GM23338 (cell line): ENCODE data around the gene CEP170B. TPM values are rescaled to one million over a fixed set of nuclear protein-coding genes. Genes with fewer than 3 reads are reported as not detected.

Experiments used
- ATAC-seq: fragments of 200-7000 bp; cut with Tn5 transposase; 3 replicates; pipeline ENCODE4 v1.9.1; 2020
- DNase-seq: peaks from one replicate; pipeline ENCODE4 v3.0.0-alpha.2; 2015; ENCODE audit warnings: low spot score
- H2AFZ ChIP-seq: fragments of 200-600 bp; sonication (generic); 2 replicates; pipeline ENCODE4 v1.8.0; 2016; ENCODE audit warnings: antibody characterized with exemption, mild to moderate bottlenecking, moderate library complexity
- H3F3A ChIP-seq: fragments of 200-600 bp; sonication (generic); replicated peaks from 2 replicates; pipeline ENCODE4 v1.8.0; 2017; ENCODE audit warnings: antibody characterized with exemption, mixed run types, low read depth
- H3K27ac ChIP-seq: fragments of 200-600 bp; sonication (generic); 2 replicates; pipeline ENCODE4 v1.6.1; 2016; ENCODE audit warnings: low read depth
- H3K27me3 ChIP-seq: fragments of 200-600 bp; sonication (generic); 2 replicates; pipeline ENCODE4 v1.8.0; 2016; ENCODE audit warnings: mild to moderate bottlenecking, mixed run types, moderate library complexity; ENCODE audit not compliant: insufficient read depth
- H3K36me3 ChIP-seq: fragments of 200-600 bp; sonication (generic); 2 replicates; pipeline ENCODE4 v1.8.0; 2016; ENCODE audit warnings: mild to moderate bottlenecking; ENCODE audit not compliant: insufficient read depth
- H3K4me1 ChIP-seq: fragments of 200-600 bp; sonication (generic); 2 replicates; pipeline ENCODE4 v1.8.0; 2016; ENCODE audit warnings: mild to moderate bottlenecking, moderate library complexity; ENCODE audit not compliant: insufficient read depth
- H3K4me2 ChIP-seq: fragments of 200-600 bp; sonication (generic); 2 replicates; pipeline ENCODE4 v1.7.1; 2017; ENCODE audit warnings: mixed run types
- H3K4me3 ChIP-seq: fragments of 200-600 bp; sonication (generic); 2 replicates; pipeline ENCODE4 v1.6.1; 2016; ENCODE audit warnings: mixed run types
- H3K79me2 ChIP-seq: fragments of 200-600 bp; sonication (generic); replicated peaks from 2 replicates; pipeline ENCODE4 v1.8.0; 2017; ENCODE audit warnings: mild to moderate bottlenecking; ENCODE audit not compliant: insufficient read depth
- H3K9me2 ChIP-seq: fragments of 200-600 bp; sonication (generic); 2 replicates; pipeline ENCODE4 v1.8.0; 2017; ENCODE audit not compliant: insufficient read depth
- H4K20me1 ChIP-seq: fragments of 200-600 bp; sonication (generic); replicated peaks from 2 replicates; pipeline ENCODE4 v1.8.0; 2017; ENCODE audit warnings: mild to moderate bottlenecking; ENCODE audit not compliant: insufficient read depth
- H3K27ac Mint-ChIP-seq: 2 replicates; pipeline ENCODE4 v1.8.0; 2020; ENCODE audit warnings: inconsistent platforms, mild to moderate bottlenecking, moderate library complexity, mixed read lengths
- H3K27me3 Mint-ChIP-seq: 3 replicates; pipeline ENCODE4 v1.8.0; 2022; ENCODE audit warnings: low read depth, mild to moderate bottlenecking, moderate library complexity, mixed read lengths, inconsistent platforms; ENCODE audit not compliant: insufficient read depth, poor library complexity
- H3K36me3 Mint-ChIP-seq: 3 replicates; pipeline ENCODE4 v1.8.0; 2021; ENCODE audit warnings: low read depth, mild to moderate bottlenecking, inconsistent platforms, moderate library complexity, mixed read lengths
- H3K4me1 Mint-ChIP-seq: 3 replicates; pipeline ENCODE4 v1.8.0; 2020; ENCODE audit warnings: mild to moderate bottlenecking, inconsistent platforms, mixed read lengths
- H3K4me3 Mint-ChIP-seq: 3 replicates; pipeline ENCODE4 v1.8.0; 2021; ENCODE audit warnings: moderate library complexity, mild to moderate bottlenecking, inconsistent platforms, mixed read lengths
- H3K9me3 Mint-ChIP-seq: 3 replicates; pipeline ENCODE4 v1.8.0; 2020; ENCODE audit warnings: moderate library complexity, mild to moderate bottlenecking, inconsistent platforms, mixed read lengths
- CREB1 ChIP-seq: fragments of 250-450 bp; sonication (Bioruptor Pico); IDR thresholded peaks from 2 replicates; pipeline ENCODE4 v1.5.0; 2020; ENCODE audit warnings: low read depth, mild to moderate bottlenecking, moderate library complexity
- EZH2 ChIP-seq: fragments of 200-600 bp; sonication (generic); IDR thresholded peaks from one replicate; pipeline ENCODE4 v1.8.0; 2017; ENCODE audit warnings: antibody characterized with exemption, mild to moderate bottlenecking, low read depth; ENCODE audit not compliant: unreplicated experiment
- EZH2phosphoT487 ChIP-seq: fragments of 200-600 bp; sonication (generic); IDR thresholded peaks from one replicate; pipeline ENCODE4 v1.8.1; 2018; ENCODE audit warnings: antibody characterized with exemption; ENCODE audit not compliant: unreplicated experiment
- JUNB ChIP-seq: IDR thresholded peaks from one replicate; pipeline ENCODE4 v1.6.1; 2016; ENCODE audit warnings: antibody characterized with exemption; ENCODE audit not compliant: unreplicated experiment
- POLR2AphosphoS5 ChIP-seq: IDR thresholded peaks from 2 replicates; pipeline ENCODE4 v1.6.1; 2016; ENCODE audit warnings: antibody characterized with exemption, low read depth
- ZNF114 ChIP-seq: fragments of 250-450 bp; sonication (Bioruptor Pico); IDR thresholded peaks from 2 replicates; pipeline ENCODE4 v1.5.0; 2020; ENCODE audit warnings: mild to moderate bottlenecking, moderate library complexity
- polyA plus RNA-seq: library from polyadenylated mRNA; unstranded; fragments of >200 nt; fragmentation: Nextera tagmentation; extraction: Ambion mirVana; gene quantifications from 2 replicates; pipeline ENCODE4 v1.2.1, GENCODE V29; 2016
- total RNA-seq: library from RNA; depleted of rRNA; stranded (reverse); fragments of >200 nt; shearing (Covaris generic); gene quantifications from 2 replicates; pipeline ENCODE4 v1.2.3, GENCODE V29; 2014
- TF ChIP-seq, protein P1 (sequence below), 2 experiments: fragments of 200-600 bp in 1 of 2; sonication (generic) in 1 of 2; conservative IDR thresholded peaks; 2 replicates each; pipeline versions ENCODE4 v1.5.1 to v1.6.1; 2016 to 2017; ENCODE audit warnings: antibody characterized with exemption in 2 of 2, low read depth in 2 of 2, mild to moderate bottlenecking in 2 of 2, moderate library complexity in 1 of 2
- TF ChIP-seq, protein P2 (sequence below): fragments of 250-450 bp; sonication (Bioruptor Pico); IDR thresholded peaks from 2 replicates; pipeline ENCODE4 v1.5.0; 2020; ENCODE audit warnings: mild to moderate bottlenecking, moderate library complexity
- TF ChIP-seq, protein P3 (sequence below): IDR thresholded peaks from 2 replicates; pipeline ENCODE4 v1.6.1; 2016; ENCODE audit warnings: antibody characterized with exemption

Gene CEP170B
- total and polyA plus RNA-seq, 2 experiments from 2014 or later = 4.6 to 37.1 TPM

DNA sequence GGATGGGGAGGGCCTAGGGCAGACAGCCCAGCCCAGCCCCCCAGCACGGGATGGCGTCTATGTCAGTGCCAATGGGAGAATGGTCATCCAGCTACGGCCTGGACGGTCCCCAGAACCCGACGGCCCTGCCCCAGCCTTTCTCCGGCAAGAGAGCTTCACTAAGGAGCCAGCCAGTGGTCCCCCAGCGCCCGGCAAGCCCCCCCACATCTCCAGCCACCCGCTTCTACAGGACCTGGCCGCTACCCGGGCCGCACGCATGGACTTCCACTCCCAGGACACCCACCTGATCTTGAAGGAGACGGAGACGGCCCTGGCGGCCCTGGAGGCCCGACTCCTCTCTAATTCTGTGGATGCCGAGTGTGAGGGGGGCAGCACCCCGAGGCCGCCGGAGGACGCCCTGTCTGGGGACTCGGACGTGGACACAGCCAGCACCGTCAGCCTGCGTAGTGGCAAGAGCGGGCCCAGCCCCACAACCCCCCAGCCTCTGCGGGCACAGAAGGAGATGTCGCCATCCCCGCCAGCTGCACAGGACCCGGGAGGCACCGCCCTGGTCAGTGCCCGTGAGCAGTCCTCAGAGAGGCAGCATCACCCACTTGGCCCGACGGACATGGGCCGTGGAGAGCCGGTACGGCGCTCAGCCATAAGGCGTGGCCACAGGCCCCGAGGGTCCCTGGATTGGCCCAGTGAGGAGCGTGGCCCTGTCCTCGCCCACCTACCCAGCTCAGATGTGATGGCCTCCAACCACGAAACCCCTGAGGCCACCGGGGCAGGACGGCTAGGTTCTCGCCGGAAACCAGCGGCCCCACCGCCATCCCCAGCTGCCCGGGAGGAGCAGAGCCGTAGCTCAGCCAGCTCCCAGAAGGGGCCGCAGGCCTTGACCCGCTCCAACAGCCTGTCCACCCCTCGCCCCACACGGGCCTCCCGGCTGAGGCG, 21.9 kb downstream of the CEP170B start:
- H3K36me3 Mint-ChIP-seq = no peaks in the 10 kb centered on the region
- H3K4me1 ChIP-seq = no peaks in the 10 kb centered on the region
- H3K27ac Mint-ChIP-seq = no peak overlapping the region
- no peaks in the 10 kb centered on the region for H3K4me1 Mint-ChIP-seq
- H3K9me3 Mint-ChIP-seq = no peaks in the 10 kb centered on the region
- no peak overlapping the region for H3K27ac ChIP-seq
- TF ChIP-seq EZH2phosphoT487 (no peak), CREB1 (CRISPR knock-in tag) (no peak)
- ATAC-seq (no peak), DNase-seq (no peak)
- no peak overlapping the region for H3K4me3 Mint-ChIP-seq
- H3K79me2 ChIP-seq = no peaks in the 10 kb centered on the region
- H3K36me3 ChIP-seq = no peaks in the 10 kb centered on the region
- no peaks in the 10 kb centered on the region for H3K27me3 ChIP-seq
- H3F3A ChIP-seq = no peaks in the 10 kb centered on the region
- H3K4me2 ChIP-seq = no peak overlapping the region
- no peak overlapping the region for H2AFZ ChIP-seq
- no peaks in the 10 kb centered on the region for H4K20me1 ChIP-seq
- no peaks in the 10 kb centered on the region for H3K9me2 ChIP-seq
- H3K27me3 Mint-ChIP-seq = peaks cover 2% of the 10 kb centered on the region
- H3K4me3 ChIP-seq = no peak overlapping the region

DNA sequence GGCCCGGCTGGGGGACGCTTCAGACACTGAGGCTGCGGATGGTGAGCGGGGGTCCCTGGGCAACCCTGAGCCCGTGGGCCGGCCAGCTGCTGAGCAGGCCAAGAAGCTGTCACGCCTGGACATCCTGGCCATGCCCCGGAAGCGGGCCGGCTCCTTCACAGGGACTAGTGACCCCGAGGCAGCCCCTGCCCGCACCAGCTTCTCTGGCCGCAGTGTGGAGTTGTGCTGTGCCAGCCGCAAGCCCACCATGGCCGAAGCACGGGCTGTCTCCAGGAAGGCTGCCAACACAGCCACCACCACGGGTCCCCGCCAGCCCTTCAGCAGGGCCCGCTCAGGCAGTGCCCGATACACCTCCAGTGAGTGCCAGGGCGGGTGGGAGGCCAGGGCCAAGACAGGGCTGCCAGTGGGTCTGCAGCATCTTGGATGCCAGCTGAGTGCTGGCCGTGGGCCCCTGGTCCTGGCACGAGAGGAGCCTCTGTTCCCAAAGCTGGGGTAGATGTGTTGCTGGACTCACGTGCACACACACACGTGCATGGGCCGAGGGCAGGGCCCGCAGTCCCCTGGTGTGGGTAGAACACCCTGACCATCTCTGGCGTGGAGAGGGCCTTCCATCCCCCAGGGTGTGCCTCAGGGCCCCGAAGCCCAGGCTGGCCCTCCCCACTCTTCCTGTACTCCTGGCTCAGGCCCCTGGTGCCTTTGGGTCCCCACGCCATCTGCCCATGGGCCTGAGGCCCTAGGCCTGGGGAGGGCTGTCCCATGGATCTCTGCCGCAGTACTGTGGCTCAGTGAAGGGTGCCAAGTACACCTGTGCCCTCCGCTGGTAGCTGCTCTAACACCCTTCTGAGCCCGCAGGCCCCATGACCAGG, 22.8 kb downstream of the CEP170B start:
- Mint-ChIP-seq H3K36me3 (no peaks in the 10 kb centered on the region), H3K4me3 (no peak overlapping the region), H3K27ac (no peak overlapping the region), H3K4me1 (peaks cover 2% of the 10 kb centered on the region; the same call in 1 of the 3 replicates), H3K27me3 (peaks cover 2% of the 10 kb centered on the region), H3K9me3 (no peaks in the 10 kb centered on the region)
- Histone ChIP-seq H3K4me1 (no peaks in the 10 kb centered on the region), H3K27me3 (no peaks in the 10 kb centered on the region), H3K36me3 (no peaks in the 10 kb centered on the region), H4K20me1 (no peaks in the 10 kb centered on the region), H2AFZ (no peak overlapping the region), H3K79me2 (no peaks in the 10 kb centered on the region), H3F3A (no peaks in the 10 kb centered on the region), H3K4me3 (no peak overlapping the region), H3K27ac (no peak overlapping the region), H3K4me2 (no peak overlapping the region), H3K9me2 (no peaks in the 10 kb centered on the region)
- no peak for ATAC-seq
- DNase-seq = no peak
- TF ChIP-seq EZH2 (no peak), EZH2phosphoT487 (no peak), CREB1 (CRISPR knock-in tag) (no peak), ZNF114 (CRISPR knock-in tag) (no peak), JUNB (no peak), POLR2AphosphoS5 (no peak)
- TF ChIP-seq, protein P1, sequence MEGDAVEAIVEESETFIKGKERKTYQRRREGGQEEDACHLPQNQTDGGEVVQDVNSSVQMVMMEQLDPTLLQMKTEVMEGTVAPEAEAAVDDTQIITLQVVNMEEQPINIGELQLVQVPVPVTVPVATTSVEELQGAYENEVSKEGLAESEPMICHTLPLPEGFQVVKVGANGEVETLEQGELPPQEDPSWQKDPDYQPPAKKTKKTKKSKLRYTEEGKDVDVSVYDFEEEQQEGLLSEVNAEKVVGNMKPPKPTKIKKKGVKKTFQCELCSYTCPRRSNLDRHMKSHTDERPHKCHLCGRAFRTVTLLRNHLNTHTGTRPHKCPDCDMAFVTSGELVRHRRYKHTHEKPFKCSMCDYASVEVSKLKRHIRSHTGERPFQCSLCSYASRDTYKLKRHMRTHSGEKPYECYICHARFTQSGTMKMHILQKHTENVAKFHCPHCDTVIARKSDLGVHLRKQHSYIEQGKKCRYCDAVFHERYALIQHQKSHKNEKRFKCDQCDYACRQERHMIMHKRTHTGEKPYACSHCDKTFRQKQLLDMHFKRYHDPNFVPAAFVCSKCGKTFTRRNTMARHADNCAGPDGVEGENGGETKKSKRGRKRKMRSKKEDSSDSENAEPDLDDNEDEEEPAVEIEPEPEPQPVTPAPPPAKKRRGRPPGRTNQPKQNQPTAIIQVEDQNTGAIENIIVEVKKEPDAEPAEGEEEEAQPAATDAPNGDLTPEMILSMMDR (conservative IDR thresholded peaks at IDR 0.05; ENCODE audit: low read depth in 2 of 2) = no peak
- TF ChIP-seq, protein P2, sequence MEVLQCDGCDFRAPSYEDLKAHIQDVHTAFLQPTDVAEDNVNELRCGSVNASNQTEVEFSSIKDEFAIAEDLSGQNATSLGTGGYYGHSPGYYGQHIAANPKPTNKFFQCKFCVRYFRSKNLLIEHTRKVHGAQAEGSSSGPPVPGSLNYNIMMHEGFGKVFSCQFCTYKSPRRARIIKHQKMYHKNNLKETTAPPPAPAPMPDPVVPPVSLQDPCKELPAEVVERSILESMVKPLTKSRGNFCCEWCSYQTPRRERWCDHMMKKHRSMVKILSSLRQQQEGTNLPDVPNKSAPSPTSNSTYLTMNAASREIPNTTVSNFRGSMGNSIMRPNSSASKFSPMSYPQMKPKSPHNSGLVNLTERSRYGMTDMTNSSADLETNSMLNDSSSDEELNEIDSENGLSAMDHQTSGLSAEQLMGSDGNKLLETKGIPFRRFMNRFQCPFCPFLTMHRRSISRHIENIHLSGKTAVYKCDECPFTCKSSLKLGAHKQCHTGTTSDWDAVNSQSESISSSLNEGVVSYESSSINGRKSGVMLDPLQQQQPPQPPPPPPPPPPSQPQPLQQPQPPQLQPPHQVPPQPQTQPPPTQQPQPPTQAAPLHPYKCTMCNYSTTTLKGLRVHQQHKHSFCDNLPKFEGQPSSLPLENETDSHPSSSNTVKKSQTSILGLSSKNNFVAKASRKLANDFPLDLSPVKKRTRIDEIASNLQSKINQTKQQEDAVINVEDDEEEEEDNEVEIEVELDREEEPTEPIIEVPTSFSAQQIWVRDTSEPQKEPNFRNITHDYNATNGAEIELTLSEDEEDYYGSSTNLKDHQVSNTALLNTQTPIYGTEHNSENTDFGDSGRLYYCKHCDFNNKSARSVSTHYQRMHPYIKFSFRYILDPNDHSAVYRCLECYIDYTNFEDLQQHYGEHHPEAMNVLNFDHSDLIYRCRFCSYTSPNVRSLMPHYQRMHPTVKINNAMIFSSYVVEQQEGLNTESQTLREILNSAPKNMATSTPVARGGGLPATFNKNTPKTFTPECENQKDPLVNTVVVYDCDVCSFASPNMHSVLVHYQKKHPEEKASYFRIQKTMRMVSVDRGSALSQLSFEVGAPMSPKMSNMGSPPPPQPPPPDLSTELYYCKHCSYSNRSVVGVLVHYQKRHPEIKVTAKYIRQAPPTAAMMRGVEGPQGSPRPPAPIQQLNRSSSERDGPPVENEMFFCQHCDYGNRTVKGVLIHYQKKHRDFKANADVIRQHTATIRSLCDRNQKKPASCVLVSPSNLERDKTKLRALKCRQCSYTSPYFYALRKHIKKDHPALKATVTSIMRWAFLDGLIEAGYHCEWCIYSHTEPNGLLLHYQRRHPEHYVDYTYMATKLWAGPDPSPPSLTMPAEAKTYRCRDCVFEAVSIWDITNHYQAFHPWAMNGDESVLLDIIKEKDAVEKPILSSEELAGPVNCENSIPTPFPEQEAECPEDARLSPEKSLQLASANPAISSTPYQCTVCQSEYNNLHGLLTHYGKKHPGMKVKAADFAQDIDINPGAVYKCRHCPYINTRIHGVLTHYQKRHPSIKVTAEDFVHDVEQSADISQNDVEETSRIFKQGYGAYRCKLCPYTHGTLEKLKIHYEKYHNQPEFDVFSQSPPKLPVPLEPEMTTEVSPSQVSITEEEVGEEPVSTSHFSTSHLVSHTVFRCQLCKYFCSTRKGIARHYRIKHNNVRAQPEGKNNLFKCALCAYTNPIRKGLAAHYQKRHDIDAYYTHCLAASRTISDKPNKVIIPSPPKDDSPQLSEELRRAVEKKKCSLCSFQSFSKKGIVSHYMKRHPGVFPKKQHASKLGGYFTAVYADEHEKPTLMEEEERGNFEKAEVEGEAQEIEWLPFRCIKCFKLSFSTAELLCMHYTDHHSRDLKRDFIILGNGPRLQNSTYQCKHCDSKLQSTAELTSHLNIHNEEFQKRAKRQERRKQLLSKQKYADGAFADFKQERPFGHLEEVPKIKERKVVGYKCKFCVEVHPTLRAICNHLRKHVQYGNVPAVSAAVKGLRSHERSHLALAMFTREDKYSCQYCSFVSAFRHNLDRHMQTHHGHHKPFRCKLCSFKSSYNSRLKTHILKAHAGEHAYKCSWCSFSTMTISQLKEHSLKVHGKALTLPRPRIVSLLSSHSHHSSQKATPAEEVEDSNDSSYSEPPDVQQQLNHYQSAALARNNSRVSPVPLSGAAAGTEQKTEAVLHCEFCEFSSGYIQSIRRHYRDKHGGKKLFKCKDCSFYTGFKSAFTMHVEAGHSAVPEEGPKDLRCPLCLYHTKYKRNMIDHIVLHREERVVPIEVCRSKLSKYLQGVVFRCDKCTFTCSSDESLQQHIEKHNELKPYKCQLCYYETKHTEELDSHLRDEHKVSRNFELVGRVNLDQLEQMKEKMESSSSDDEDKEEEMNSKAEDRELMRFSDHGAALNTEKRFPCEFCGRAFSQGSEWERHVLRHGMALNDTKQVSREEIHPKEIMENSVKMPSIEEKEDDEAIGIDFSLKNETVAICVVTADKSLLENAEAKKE = no peak
- TF ChIP-seq, protein P3, sequence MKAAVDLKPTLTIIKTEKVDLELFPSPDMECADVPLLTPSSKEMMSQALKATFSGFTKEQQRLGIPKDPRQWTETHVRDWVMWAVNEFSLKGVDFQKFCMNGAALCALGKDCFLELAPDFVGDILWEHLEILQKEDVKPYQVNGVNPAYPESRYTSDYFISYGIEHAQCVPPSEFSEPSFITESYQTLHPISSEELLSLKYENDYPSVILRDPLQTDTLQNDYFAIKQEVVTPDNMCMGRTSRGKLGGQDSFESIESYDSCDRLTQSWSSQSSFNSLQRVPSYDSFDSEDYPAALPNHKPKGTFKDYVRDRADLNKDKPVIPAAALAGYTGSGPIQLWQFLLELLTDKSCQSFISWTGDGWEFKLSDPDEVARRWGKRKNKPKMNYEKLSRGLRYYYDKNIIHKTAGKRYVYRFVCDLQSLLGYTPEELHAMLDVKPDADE = no peak
